NCI-H82 (cell line): ENCODE measurements around the gene PLXDC2.
"Not testable (repeated sequence)": the region's sequence is repeated elsewhere in the genome, so short reads cannot be mapped to it uniquely, and the experiment has no call there.

ENCODE experiments used
- DNase-seq: peaks from one replicate; lab custom pipeline; 2025; lab: John Stamatoyannopoulos, UW

Gene PLXDC2

GRCh38 chr10:19816411-19817230 lies at the start of gene PLXDC2:
Gene PLXDC2 (plus strand): TSS chr10:19816432.
- DNase-seq = peak; percentile 48

- DNase-seq = peak; percentile 6
Observed at GRCh38 chr10:19767876-19768275, 48.4 kb upstream of the PLXDC2 start.

GRCh38 chr10:19769826-19770225 lies 46.4 kb upstream of the PLXDC2 start:
- not testable (repeated sequence) for DNase-seq

- no peak for DNase-seq
Observed at GRCh38 chr10:19772972-19773371, 43.3 kb upstream of the PLXDC2 start.

- no peak for DNase-seq
Observed at GRCh38 chr10:19775296-19775695, 40.9 kb upstream of the PLXDC2 start.

- DNase-seq = no peak
Observed at GRCh38 chr10:19777806-19778205, 38.4 kb upstream of the PLXDC2 start.

GRCh38 chr10:19778996-19779395 lies 37.2 kb upstream of the PLXDC2 start:
- DNase-seq = no peak

- no peak for DNase-seq
Observed at GRCh38 chr10:19782430-19783089, 33.7 kb upstream of the PLXDC2 start.

- peak; percentile 4 for DNase-seq
Observed at GRCh38 chr10:19783721-19784120, 32.5 kb upstream of the PLXDC2 start.

GRCh38 chr10:19785366-19785765 lies 30.9 kb upstream of the PLXDC2 start:
- no peak for DNase-seq

- peak; percentile 50 for DNase-seq
Observed at GRCh38 chr10:19788075-19788686, 28.1 kb upstream of the PLXDC2 start.

GRCh38 chr10:19788902-19789301 lies 27.3 kb upstream of the PLXDC2 start:
- no peak for DNase-seq

GRCh38 chr10:19789607-19790006 lies 26.6 kb upstream of the PLXDC2 start:
- DNase-seq = no peak

GRCh38 chr10:19791032-19791431 lies 25.2 kb upstream of the PLXDC2 start:
- DNase-seq = no peak

GRCh38 chr10:19795684-19796083 lies 20.5 kb upstream of the PLXDC2 start:
- no peak for DNase-seq

GRCh38 chr10:19800161-19800560 lies 16.1 kb upstream of the PLXDC2 start:
- DNase-seq = no peak

- DNase-seq = no peak
Observed at GRCh38 chr10:19801369-19801768, 14.9 kb upstream of the PLXDC2 start.

GRCh38 chr10:19803676-19804075 lies 12.6 kb upstream of the PLXDC2 start:
- DNase-seq = no peak

- no peak for DNase-seq
Observed at GRCh38 chr10:19809481-19809880, 6.8 kb upstream of the PLXDC2 start.

- peak; percentile 9 for DNase-seq
Observed at GRCh38 chr10:19811540-19811939, 4.7 kb upstream of the PLXDC2 start.

GRCh38 chr10:19812976-19813375 lies 3.3 kb upstream of the PLXDC2 start:
- no peak for DNase-seq

GRCh38 chr10:19815036-19815730 lies 1.0 kb upstream of the PLXDC2 start:
- peak; percentile 13 for DNase-seq
